KBM-7 (cell line): Measurements from ENCODE around the gene SALL1.

Experiments used
- DNase-seq: peaks from one replicate; pipeline ENCODE4 v3.0.0-alpha.2; 2015
- in situ Hi-C: fragments of 300-500 bp; cut with MboI; formaldehyde crosslinking; loops from 2 replicates; pipeline ENCODE4 v1.14.3; 2020; ENCODE audit warnings: low sequenced_read_pairs, low pct_unique_long_range_greater_than_20kb, mixed read lengths

The SALL1 gene

DNA sequence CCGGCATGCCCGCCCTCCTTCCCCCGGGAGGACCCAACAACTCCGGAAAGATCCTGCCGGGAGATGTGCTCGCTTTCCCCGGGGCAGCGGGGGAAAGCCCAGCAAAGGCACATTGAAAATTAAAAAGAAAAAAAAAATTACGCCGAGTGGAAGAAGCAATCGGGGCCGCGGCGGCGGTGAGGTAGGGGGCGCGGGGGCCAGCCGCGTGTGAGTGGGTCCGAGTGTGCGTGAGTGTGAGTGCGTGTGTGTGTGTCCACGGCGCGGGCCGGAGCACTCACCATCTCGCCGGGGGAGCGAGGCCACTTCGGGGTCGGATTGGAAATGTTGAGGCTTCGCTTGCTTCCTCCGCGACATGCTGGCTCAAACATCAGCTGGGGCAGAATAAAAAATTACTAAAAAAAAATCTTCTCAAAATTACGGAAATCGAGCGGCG is at the start of gene SALL1:
TSS of gene SALL1 (minus strand) at position 383 of the 433 bp plus-strand sequence. CDS start at position 354, 29 bp downstream.
- in situ Hi-C loops, result no loop called here
- no peak for DNase-seq

DNA sequence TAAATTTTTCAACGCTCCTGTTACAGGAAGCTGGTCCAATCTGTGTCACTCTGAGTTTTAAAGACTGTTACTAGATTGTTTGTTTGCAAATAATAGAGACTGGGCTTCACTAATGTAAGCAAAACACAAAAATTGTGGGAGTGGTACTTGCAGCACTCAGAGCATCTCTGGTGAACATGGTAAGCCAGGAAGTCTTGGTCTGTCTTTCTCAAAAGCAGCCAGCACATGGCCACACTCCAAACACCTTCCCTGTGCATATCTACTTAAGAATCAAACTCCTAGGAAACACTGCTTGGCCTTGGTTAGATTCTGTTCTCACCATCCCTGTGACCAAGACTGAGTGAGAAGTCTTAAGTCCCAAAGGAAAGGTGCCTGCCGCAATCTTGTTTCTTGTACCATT is 49.7 kb upstream of the SALL1 start:
- in situ Hi-C loops, result no loop called here
- DNase-seq, result no peak

DNA sequence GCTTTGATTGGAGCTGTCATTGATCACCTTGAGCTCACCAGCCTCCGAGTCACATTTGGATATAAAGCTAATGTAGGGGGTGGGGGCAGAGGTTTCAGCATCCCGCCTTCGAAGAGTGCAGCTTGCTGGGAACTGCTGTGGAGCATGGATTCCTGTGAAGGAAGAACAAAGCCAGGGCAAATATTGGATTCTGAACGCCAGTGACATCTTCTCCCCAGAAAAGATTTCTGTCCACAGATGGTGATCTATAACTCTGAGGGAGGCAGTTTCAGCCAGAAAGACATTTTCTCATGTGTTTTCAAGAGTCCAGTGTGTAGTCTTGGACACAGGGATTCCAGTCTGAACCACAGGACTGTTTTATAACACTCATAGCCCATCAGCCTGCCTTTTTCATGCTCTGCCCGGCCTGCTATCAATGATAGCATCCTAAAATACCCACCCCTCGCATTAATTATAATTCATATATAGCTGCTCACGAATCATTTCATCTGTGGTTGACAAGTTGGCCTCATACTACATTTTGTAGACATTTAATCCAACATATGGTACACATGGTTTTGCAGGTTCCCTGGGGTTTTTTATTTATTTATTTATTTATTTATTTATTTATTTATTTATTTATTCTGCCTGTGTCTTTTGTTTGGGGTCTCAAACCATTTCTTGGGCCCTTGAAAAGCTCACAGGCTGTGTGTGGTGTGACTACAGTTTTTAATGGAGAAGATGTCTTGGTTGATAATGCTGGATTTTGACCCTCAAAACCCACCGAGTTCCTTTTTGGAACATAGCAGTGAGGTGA is 47.1 kb upstream of the SALL1 start:
- in situ Hi-C loops, result no loop called here
- no peak for DNase-seq

DNA sequence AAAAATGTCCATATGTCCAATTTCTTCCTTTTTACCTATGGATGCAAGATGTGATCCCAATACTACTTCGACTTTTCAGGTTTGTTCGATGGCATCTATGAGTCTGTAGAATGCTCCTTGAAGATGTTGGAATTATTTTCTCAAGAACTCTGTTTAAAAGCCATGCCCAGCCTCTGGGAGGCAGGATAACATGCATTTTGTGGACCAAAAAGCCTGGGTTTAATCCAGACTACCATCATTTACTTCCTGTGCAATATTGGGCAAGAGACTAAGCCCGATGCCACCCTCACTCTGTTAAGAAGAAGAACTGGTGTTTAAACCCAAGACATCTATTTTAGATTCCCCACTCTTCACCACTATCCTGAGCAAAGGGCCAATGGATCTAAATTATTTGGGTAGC is 42.8 kb upstream of the SALL1 start:
- in situ Hi-C loops, result no loop called here
- DNase-seq, result no peak

DNA sequence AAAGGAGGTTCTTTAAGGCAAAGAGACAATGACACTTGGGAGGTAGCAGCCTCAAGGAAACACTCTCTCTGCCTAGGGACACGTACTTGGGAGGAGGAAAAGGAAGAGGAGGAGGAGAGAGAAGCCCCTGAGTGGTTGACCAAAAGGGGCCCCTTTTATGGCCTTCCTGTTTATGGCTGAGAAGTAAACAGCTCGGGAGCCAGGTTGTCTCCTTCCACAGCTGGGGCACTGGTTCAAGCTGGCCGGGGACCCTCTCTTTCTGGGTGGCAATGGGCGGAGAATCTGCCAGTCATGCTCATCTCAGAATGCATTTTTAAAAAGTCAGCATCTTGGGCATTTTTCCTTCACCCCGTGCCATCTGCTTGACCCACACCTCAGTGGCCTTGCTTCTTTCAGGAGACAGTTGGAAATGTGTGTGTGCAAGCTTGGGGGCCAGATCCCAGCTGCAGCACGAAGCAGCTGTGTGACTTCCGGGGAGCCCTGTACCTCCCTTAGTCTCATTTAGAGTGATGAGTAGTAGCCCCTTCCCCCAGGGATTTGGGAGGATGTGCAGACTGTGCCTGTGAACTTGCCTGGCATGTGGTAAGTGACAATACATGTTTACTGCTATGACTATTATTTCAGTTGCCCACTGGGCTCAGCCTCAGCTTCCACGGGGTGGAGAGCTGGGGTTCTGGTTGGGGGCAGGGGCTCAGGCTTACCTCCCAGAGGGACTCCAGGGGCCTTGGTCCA is 33.8 kb upstream of the SALL1 start:
- DNase-seq, result no peak
- in situ Hi-C loops, result no loop called here

DNA sequence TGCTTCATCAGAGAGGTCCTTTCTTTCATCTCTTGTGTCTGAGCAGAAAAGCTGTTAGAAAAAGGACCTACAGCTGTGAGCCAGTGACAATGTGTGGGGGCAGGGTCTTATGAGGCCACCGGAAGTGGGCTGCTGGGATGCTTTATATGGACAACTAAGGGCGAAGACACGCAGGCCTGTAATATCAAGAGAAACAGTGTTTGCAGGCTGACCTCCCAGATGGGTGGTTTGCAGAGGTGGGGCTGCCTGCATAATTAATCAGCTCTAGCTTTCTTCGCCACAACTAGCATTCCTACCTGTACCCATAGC is 30.4 kb upstream of the SALL1 start:
- in situ Hi-C loops, result no loop called here
- no peak for DNase-seq

DNA sequence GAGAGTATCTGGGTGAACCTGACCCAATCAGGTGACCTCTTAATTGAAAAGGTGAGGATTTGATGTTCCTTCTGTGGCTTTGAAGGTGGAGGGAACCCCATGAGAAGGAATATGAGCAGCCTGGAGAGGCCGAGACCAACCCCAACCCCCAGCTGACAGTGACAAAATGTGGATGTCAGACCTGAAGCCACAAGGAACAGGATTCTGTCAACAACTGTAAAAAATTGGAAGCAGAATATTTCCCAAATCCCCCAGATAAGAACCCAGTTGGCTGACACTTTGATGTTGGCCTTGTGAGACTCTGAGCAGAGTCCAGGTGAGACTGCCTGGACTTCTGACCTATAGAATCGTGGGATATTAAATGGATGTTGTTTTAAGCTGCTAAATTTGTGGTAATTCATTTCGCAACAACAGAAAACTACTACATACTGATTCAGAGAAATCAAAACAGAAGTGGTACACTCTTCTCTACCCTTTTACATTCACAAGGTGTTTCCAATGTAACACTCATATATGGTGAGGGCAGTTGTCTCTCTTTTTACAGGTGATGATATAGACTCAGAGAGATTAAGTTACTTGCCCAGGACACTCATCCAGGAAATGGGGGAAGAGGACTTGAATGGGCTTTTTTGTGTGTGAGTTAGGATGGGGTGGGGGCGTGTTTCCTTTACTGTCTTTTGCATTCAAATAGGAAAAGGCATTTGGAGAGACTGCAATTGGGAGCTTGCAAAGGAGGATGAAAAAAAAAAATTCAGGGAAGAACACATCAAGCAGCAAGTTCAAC is 29.8 kb upstream of the SALL1 start:
- DNase-seq, result no peak
- in situ Hi-C loops, result no loop called here

DNA sequence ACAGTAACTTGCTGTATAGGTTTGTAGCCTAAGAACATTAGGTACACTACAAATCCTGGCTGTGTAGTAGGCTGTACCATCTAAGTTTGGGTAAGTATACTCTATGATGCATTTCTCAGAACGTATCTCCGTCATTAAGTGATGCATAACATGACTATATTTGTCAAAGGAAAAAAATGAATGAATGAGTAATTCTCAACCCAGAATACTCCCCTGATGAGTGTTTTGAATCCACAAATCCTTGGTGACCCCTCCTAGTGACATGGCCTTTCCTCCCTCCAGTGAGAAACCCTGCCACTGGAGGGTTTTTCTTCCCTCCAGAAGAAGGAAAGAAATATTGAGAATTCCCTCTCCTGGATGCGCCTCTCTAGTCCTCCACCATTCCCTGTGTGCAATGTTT is 24.0 kb upstream of the SALL1 start:
- in situ Hi-C loops, result no loop called here
- no peak for DNase-seq

DNA sequence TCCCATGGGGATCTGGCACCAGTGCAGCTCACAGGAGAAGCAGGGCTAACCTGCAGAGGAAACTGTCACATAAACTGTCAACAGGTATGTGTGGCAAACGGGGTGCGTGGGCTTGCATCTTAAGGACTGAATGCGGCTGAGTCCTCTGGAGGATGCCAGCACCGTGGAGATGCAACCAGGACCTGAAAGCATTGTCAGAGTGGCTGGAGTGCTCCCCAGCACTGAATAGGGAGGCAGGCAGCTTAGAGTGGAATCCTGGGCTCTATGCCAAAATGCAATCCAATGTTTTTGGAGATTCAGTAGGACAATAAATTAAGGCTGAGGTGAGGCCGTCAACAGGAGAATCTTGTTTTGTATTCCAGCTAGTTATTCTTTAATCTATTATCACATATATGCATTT is 21.3 kb upstream of the SALL1 start:
- in situ Hi-C loops, result no loop called here
- DNase-seq, result no peak

DNA sequence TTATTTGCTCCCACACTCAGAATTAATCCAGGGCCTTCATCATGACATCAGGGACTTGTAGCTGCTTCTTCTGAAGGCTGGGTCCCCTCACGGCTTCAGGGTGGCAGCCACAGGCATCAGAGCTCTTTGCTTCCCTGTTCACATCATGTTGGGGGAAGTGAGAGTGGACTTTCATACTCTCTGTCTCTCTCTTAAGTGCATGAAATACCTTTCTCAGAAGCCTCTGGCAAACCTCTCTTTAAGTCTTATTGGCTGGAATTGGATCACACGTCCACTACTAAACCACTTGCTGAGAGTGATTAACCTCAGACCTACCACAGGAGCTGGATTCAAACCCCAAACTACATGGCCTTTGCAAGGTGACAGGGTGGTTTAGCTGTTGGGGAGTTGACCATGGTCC is 17.7 kb upstream of the SALL1 start:
- DNase-seq, result no peak
- in situ Hi-C loops, result no loop called here

DNA sequence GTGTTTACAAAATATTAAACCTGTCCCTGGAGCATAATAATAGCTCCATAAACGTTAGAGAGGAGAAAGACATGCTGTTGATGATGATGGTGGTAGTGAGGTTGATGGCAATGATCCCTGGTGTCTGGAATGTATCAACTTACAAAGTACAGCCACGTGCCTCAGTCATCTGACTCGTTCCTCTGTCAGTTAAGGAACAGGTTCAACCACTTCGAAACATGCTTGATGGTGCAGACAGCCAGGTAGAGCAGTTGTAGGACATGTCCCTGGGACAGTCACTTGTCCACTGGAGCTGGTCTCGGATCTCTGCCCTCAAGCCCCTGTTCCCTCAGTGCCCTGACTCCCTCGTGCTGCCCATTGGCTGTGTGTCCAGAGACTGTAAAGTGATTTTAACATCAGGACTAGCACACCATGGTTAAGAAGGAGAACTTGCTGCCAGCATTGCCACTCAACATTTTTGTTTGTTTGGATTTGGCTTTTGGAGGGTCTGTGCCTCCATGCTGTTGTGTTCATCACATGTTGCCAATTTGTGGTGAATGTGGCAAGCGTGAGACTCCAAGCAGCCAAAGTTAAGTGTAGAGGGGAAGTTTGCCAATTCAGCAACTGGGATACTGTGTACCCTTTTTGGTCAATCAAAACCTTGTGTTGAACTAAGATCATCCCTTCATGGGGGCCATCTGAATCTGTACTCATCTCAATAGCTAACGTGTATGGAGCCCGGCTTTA is 16.3 kb upstream of the SALL1 start:
- no peak for DNase-seq
- in situ Hi-C loops, result no loop called here

DNA sequence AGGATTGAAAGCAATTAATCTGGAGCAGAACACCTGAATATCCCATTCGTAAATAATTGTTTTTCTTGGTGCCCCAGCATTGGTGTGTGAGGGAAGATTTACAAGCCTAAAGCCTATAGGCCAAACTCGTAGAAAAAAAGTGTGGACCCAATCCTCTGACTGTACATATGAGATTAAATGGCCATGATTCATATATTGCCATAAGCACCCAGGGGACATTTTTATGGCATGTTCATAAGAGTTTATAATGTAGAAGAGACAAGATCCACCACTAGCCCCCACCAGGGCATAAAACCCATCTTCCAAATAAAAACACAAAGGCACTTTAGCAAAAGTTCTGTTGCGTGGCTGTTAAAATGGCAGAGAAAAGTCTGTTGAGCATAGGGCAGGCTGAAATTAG is 15.5 kb upstream of the SALL1 start:
- in situ Hi-C loops, result no loop called here
- no peak for DNase-seq

DNA sequence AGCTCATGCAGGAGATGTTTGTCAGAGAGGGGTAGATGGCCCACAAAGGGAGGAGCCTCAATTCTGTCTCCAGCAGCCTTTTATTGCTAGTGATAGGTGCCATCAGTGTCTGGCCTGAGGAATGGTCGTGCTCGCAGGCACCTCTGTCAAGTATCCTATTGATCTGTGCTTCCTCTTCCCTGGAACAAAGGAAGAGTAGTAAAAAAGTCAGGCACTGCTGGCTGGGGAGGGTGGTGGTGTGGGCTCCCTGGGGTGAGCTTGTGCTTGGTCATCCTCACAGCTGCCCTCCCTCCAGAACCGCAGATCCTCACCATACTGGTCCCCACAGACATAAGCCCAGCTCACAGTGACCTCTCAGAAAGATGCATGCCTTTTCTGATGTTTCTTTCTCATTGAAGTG is 15.0 kb upstream of the SALL1 start:
- DNase-seq, result no peak
- in situ Hi-C loops, result no loop called here

DNA sequence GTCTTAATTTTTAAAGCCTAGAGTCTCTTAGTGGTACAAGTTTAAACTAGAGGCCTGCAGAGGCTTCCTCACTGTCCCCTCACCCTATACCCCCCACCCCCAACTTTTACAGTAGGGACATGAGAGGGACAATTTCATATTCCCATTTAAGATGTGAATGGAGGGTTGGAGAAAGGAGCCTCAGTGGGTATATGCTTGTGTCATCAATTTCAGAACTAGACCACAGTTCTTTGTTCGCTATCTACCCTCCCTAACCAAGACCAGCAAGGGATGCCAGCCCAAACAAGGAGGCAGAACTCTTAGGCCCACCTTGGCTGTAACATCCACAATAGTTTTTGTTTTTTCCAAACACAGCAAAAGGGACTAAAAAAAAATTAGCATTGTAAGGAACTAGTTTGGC is 14.0 kb upstream of the SALL1 start:
- in situ Hi-C loops, result no loop called here

DNA sequence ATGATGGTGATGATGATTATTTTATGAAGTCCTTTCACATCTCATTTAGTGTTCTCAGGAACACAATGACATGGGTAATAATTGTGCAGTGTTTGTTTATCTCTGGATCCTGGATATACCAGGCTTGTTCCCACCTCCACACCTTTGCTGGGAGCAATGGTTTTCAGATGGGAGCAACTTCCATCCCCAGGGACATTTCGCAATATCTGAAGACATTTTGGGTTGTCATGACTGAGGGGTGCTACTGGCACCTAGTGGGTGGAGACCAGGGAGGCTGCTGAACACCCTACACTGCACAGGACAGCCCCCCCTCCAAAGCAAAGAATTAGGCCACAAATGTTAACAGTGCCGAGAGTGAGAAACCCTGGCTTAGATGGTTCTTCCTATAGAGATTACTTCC is 13.5 kb upstream of the SALL1 start:
- no peak for DNase-seq
- in situ Hi-C loops, result no loop called here

More for the DNA sequence above, 14.0 kb upstream of the SALL1 start:
- DNase-seq, result no peak

DNA sequence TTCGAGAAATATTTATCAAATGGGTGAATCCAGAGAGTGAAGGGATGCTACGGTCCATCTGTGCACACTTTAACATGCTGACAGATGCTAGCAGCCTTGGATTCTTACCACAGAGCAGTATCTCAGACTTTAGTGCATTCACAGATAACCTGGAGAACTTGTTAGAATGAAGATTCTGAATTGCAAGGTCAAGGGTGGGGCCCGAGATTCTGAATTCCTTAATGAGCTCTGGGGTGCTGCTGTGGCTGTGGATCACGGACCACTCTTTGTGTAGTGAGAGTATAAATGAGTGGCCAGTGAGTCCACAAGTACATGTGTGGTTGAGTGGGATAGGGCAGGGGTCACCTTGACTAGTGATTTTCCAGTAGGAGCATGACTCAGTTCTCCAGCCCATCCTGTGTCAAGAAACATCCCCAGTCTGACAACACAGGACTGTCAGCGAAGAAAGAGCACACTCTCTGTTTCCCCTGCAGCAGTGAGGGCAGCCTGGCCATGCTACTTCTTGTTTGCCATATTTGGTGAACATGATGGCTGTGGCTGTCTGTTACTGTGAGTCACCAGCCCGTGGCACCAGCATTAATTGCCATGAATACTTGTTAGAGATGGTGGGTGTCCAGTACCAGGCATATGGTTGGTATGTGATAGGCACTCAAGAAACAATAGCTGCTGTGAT is 13.0 kb upstream of the SALL1 start:
- no peak for DNase-seq
- in situ Hi-C loops, result no loop called here

DNA sequence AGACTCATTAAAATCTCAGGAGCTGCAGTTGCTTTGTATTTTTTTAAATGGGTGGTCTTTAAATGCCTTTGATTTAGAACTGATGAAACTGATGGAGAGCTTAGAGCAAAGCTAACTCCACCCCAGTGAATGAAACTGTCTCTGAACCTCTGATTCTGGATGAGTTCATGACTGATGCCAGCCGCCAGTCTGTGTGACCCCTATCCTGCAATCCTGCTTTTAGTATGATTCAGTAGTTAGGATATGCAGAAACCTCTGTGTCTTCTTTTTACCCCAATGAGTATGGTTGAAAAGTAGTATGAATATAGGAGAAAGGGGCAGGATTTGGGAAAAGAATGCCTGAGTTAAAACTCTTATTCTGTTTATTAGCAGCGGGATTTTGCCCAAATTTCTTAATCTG is 12.3 kb upstream of the SALL1 start:
- DNase-seq, result no peak
- in situ Hi-C loops, result no loop called here

DNA sequence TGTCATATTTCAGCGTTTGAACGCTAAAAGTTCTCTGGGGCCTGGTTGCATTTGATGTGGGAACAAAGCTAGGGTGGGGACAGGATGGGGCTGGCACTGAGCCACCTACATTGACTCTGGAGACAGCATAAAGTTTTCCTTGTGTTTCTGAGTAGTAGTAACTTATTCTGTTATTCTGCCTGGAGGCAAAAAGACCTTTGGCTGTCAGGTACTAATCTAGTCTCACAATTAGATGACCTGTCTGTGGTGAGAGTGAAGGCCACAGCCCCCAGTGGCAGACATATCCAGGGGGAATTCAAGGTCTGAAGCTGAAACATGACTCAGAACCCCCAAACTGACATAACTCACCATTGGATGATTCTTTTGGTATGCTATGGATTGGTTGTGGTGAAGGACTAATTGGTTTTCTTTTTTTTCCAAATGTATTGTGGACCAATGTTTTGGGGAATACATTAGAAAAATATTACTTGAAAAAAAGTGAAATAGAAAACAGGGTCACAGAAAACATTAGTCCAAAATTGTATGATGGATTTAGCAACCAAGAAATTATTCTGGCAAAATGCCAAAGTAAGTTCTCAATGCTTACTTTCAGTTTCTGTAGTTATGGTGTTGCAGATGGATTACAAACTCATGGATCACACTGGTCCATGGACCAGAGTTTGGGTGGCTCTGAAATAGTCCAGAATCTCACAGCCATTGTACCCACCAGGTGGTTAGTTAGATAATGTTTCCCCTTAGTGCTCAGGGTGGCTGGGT is 10.5 kb upstream of the SALL1 start:
- in situ Hi-C loops, result no loop called here
- no peak for DNase-seq
